SK-N-SH treated with all-trans-retinoic acid at 6 μM for 48 hours (cell line): Measurements from ENCODE around the gene WDR37.

Experiments used
- PATZ1 ChIP-seq: fragments of 250-450 bp; sonication (Bioruptor Pico); IDR thresholded peaks from 2 replicates; pipeline ENCODE4 v1.8.0; 2020; ENCODE audit warnings: mild to moderate bottlenecking, moderate library complexity, borderline replicate concordance
- SNAI2 ChIP-seq: fragments of 250-450 bp; sonication (Bioruptor Pico); IDR thresholded peaks from 2 replicates; pipeline ENCODE4 v1.5.0; 2020; ENCODE audit warnings: mild to moderate bottlenecking, moderate library complexity
- TCF4 ChIP-seq: fragments of 250-450 bp; sonication (Bioruptor Pico); IDR thresholded peaks from 2 replicates; pipeline ENCODE4 v1.8.0; 2021; ENCODE audit warnings: mild to moderate bottlenecking, moderate library complexity, borderline replicate concordance

DNA sequence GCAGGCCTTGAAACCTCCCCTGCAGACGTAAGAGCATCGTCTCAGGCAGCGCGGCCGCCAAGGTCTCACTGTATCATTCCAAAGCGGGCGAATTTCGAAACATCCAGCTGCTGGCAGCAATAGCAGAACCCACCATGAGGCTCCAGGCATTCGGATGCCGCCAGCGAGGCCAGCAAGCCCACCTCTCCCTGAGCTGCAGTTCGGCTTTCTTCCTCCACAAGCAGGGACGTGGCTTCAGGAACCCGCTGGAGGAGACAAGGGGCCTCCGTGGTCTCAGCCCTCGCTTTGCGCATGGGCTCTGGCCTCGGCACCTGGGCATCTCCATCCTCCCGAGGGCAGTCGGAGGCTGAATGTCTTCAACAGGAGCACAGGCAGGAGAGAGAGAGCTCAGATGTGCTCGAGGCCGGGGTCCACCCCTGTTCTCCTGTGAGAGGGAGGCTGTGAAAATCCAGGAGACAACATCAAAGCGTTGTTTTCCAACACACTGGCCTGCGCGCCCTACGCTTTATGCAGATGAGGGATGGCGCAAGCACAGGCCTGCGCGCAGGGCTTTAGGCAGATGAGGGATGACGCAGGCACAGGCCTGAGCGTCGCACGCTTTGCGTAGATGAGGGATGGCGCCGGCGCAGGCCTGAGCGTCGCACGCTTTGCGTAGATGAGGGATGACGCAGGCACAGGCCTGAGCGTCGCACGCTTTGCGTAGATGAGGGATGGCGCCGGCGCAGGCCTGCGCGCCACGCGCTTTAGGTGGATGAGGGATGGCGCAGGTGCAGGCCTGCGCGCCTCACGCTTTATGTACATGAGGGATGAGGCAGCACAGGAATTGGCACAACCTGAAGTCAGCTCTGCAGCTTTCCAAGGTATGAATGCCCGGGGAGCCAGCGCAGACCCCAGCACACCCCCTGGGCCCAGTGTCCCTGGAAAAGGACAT is 103.2 kb downstream of the WDR37 start:
- TF ChIP-seq PATZ1 (CRISPR knock-in tag) (no peak), TCF4 (CRISPR knock-in tag) (no peak), SNAI2 (CRISPR knock-in tag) (no peak)
